Measurements from ENCODE around the gene TRIM31. TPM values are rescaled to one million over a fixed set of nuclear protein-coding genes. Genes with fewer than 3 reads are reported as not detected.

Gene TRIM31
- total RNA-seq, 1 donor from 2014 or later = 1.8 TPM

DNA sequence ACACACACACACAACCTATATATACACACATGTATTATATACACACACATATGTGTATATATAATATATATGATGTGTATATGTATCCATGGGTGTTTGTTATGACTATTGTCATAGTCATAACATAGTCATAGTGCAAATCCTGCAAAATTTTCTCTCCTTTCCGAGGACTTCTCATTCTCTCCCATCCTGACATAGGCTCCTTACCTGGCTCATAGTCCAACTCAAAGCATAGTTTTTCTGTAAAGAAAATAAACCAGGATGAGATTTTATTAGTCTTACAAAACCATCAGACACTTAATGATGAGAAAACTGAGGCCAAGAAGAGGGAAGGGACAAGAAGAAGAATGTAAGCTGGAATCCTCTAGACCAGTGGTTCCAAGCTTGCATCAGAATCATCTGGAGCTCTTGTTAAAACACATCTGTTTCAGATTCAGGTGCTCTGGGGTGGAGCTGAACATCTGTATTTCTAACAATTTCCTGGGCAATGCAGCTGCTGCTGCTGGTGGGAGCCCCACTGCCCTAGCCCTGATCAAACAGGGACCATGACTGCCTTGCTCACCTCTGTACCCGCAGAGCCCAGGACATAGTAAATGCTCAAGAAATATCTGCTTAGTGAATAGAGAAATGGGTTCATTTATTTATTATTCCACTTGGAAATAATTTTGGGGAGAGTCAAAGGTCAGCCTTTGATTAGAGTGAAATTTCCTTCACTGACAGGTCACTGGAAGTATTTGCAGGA is 42.8 kb upstream of the TRIM31 start:
- DNase-seq (ENCODE audit: extremely low spot score, unreplicated experiment) = no peak
- H3K27ac Mint-ChIP-seq = peak overlapping the region; percentile 47
- no peaks in the 10 kb centered on the region for H3K36me3 Mint-ChIP-seq
- peaks cover 15% of the 10 kb centered on the region for H3K4me1 Mint-ChIP-seq (ENCODE audit: unreplicated experiment)
- peaks cover 75% of the 10 kb centered on the region for H3K27me3 Mint-ChIP-seq
- TF ChIP-seq, protein P1, sequence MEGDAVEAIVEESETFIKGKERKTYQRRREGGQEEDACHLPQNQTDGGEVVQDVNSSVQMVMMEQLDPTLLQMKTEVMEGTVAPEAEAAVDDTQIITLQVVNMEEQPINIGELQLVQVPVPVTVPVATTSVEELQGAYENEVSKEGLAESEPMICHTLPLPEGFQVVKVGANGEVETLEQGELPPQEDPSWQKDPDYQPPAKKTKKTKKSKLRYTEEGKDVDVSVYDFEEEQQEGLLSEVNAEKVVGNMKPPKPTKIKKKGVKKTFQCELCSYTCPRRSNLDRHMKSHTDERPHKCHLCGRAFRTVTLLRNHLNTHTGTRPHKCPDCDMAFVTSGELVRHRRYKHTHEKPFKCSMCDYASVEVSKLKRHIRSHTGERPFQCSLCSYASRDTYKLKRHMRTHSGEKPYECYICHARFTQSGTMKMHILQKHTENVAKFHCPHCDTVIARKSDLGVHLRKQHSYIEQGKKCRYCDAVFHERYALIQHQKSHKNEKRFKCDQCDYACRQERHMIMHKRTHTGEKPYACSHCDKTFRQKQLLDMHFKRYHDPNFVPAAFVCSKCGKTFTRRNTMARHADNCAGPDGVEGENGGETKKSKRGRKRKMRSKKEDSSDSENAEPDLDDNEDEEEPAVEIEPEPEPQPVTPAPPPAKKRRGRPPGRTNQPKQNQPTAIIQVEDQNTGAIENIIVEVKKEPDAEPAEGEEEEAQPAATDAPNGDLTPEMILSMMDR (conservative IDR thresholded peaks at IDR 0.05) = no peak
- no peaks in the 10 kb centered on the region for H3K9me3 Mint-ChIP-seq
- H3K4me3 Mint-ChIP-seq = no peak overlapping the region

DNA sequence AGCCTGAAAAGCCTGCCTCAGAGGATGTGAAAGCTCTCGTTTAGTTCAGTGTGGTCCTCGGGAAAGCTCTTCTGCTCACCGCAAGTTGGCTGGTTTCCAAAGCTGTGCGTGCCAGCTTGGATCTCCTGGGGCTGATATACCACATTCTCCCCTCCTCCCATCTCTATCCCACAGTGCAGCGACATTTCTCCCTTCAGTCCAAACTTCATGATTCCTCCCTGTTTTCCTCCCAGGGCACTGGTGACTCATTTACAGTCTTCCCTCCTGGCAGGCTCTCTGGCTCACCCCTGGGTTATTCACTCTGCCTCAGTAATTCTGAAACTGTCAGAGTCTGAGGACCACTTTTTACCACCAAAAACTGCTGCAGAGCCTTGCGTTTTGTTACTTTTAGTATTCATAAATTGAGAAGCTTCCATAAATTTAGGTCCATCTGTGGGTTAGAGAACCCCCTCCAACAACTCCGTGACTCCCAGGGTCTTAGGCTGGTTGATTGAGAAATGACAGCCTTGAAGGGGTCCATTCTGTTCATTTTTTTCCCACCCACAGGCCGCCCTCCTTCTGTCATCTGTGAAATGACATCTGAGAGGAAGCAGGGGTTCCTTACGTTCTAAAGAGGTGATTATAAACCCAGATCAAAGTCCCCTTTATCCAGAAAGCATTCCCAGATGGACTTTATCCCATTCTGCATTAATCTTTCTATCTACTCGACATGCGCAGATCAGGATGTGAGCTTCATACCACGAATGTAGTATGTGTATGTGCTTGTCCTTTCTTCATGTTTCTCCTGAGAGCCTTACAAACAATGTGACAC is 42.0 kb upstream of the TRIM31 start:
- DNase-seq (ENCODE audit: extremely low spot score, unreplicated experiment) = no peak
- TF ChIP-seq, protein P1 (conservative IDR thresholded peaks at IDR 0.05) = no peak
- peak overlapping the region; percentile 58 for H3K27ac Mint-ChIP-seq
- H3K9me3 Mint-ChIP-seq = no peaks in the 10 kb centered on the region
- no peaks in the 10 kb centered on the region for H3K36me3 Mint-ChIP-seq
- H3K27me3 Mint-ChIP-seq = peaks cover 75% of the 10 kb centered on the region
- H3K4me1 Mint-ChIP-seq (ENCODE audit: unreplicated experiment) = peaks cover 20% of the 10 kb centered on the region
- H3K4me3 Mint-ChIP-seq = peak overlapping the region; percentile 26

DNA sequence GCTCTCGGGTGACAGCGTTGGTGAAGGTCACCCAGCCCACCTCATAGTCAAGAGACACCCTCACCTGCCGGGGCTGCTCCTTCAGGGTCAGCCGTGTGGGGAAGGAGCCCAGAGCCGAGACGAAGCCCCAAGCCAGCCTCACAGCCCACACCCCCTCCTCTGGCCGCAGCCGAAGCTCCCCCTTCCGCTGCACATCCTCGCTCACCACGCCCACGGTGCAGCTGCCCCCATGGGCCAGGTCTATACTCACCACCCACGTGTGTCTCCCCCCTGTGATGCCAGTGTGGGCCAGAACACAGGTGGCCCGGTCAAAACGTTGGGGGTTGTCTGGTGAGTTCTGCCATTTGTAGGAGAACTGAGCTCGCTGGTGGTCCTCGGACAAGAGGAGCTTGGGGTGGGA is 41.2 kb upstream of the TRIM31 start:
- TF ChIP-seq, protein P1 (conservative IDR thresholded peaks at IDR 0.05) = no peak
- Mint-ChIP-seq H3K4me1 (ENCODE audit: unreplicated experiment) (peaks cover 20% of the 10 kb centered on the region), H3K27me3 (peaks cover 70% of the 10 kb centered on the region), H3K27ac (no peak overlapping the region), H3K36me3 (no peaks in the 10 kb centered on the region), H3K9me3 (no peaks in the 10 kb centered on the region), H3K4me3 (no peak overlapping the region)
- DNase-seq (ENCODE audit: extremely low spot score, unreplicated experiment) = no peak

DNA sequence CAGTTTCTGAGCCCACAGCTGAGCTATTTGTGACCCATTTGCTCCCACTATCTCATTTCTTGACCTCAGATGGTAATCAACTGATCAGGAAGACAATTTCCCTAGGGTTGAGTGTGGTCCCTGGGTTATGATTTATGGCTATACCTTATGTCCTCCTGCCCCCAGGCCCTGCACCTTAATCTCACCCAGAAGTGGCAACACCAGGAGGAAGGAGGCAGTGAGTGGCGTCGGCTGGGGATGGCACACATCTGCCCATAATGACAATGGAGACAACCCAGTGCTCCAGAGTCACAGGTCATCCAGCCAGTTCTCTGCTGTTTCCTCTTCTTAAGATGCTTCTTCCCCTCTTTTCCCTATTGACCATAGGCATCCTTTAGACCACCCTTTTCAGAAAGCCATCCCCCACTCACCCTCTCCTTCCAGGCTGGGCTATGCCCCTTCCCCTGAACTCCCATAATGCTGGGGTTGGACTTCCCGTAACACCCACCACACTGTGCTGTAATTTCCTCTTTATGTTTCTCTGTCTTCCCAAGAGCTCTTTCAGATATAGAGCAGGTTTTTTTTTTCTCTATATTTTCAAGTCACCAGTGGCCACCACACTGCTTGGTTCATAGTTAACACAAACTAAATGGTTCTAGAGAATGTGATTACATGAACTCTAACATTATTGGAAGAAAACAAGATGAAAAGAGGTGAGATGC is 40.2 kb upstream of the TRIM31 start:
- no peak for DNase-seq (ENCODE audit: extremely low spot score, unreplicated experiment)
- no peaks in the 10 kb centered on the region for H3K9me3 Mint-ChIP-seq
- TF ChIP-seq, protein P1 (conservative IDR thresholded peaks at IDR 0.05) = no peak
- H3K4me3 Mint-ChIP-seq = no peak overlapping the region
- H3K4me1 Mint-ChIP-seq (ENCODE audit: unreplicated experiment) = peaks cover 20% of the 10 kb centered on the region
- H3K27me3 Mint-ChIP-seq = peaks cover 66% of the 10 kb centered on the region
- H3K36me3 Mint-ChIP-seq = no peaks in the 10 kb centered on the region
- no peak overlapping the region for H3K27ac Mint-ChIP-seq

DNA sequence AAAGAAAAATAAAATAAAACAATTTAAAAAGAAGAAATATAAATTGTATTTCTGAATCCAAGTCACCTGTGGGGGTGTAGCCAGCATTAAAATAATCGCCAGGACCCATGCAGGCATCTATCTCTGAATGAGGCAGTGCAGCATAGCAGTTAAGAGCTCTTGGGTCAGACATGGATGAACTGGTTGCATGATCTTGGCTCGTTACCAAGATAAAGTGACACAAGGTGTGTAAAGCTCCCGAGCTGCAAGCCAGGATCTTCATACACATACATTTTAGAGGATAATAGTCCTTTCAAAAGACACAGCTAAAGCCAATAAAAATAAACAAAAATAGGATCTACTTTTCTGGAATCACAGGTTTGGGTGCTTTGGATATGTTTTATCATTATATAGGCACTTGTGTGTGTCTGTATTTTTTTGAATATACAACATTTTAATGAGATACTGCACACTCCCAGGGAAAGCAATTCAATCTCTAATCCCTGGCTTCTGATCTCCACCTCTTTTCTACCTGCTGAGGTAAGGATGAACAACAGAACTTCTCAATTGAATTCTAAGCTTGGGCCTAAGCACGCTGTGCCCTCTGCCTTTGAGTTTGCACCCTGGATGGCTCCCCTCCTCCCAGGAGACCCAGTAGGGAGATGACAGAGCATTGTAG is 39.3 kb upstream of the TRIM31 start:
- Mint-ChIP-seq H3K9me3 (no peaks in the 10 kb centered on the region), H3K27ac (no peak overlapping the region), H3K27me3 (peaks cover 71% of the 10 kb centered on the region), H3K4me3 (no peak overlapping the region), H3K4me1 (ENCODE audit: unreplicated experiment) (peaks cover 20% of the 10 kb centered on the region), H3K36me3 (no peaks in the 10 kb centered on the region)
- no peak for DNase-seq (ENCODE audit: extremely low spot score, unreplicated experiment)
- TF ChIP-seq, protein P1 (conservative IDR thresholded peaks at IDR 0.05) = no peak

Data from type B pancreatic cell (in vitro differentiated cells).